ENCODE results near the gene DYDC2. TPM values are rescaled to one million over a fixed set of nuclear protein-coding genes. Genes with fewer than 3 reads are reported as not detected.

DYDC2 gene
- 0.16 to 0.24 TPM (median 0.20 TPM) in 3 replicates for total RNA-seq

DNA sequence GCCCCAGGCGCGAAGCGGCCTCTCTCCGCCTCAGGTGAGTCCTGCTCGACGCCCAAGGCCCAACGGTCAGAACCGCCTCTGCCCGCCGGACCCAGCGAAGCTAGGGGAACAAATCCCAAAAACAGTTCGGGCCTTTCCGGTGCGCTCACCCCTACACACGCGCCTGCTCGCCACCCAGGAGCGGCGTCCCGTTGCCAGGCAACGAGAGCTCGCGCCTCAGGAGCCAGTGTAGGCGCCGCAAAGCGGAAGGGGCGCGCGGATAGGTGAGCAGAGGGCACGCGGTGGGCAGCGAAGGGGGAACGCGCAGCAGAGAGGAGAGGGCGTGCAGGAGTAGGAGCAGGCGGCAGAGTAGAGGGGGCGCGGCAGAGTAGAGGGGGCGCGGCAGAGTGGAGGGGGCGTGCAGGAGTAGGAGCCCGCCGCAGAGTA is at the start of gene DYDC2, which contains the start of gene DYDC1:
DYDC2 (plus strand) TSS at position 219 of the 426 bp plus-strand sequence. CDS start 5,663 bp downstream, outside the sequence.
DYDC1 (minus strand) TSS at position 193 of the 426 bp plus-strand sequence. CDS start 4,154 bp downstream, outside the sequence.
- H3K4me1 Mint-ChIP-seq = peaks cover 8% of the 10 kb centered on the region
- peaks cover 38% of the 10 kb centered on the region for H3K27me3 Mint-ChIP-seq (ENCODE audit: low read depth)
- DNase-seq (ENCODE audit: low spot score in 2 of 2, unreplicated experiment in 2 of 2) = peak; percentile 40 to 69
- peak within 1 kb of the TSS; percentile 64 for H3K27ac Mint-ChIP-seq
- TF ChIP-seq CTCF (IDR thresholded peaks at IDR 0.05; ENCODE audit: unreplicated experiment) = no peak
- no peaks in the 10 kb centered on the region for H3K36me3 Mint-ChIP-seq
- H3K4me3 Mint-ChIP-seq = peak within 1 kb of the TSS; percentile 85
- H3K9me3 Mint-ChIP-seq = no peaks in the 10 kb centered on the region

DNA sequence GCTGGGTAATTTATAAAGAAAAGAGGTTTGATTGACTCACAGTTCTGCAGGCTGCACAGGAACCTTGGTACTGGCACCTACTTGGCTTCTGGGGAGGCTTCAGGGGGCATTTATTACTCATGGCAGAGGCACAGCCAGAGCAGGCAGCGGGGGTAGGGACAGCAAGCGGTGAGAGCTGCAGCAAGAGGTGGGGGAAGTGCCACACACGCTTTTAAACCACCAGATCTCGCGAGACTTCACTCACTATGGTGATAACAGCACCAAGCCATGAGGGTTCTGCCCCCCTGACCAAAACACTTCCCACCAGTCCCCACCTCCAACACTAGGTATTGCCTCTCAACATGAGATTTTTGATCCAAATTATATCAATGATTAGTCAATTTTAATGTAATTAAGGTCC is 43.1 kb upstream of the DYDC2 start:
- H3K4me1 Mint-ChIP-seq = no peaks in the 10 kb centered on the region
- H3K27ac Mint-ChIP-seq = no peak overlapping the region
- no peaks in the 10 kb centered on the region for H3K36me3 Mint-ChIP-seq
- DNase-seq (ENCODE audit: low spot score in 2 of 2, unreplicated experiment in 2 of 2) = no peak
- H3K27me3 Mint-ChIP-seq (ENCODE audit: low read depth) = no peaks in the 10 kb centered on the region
- no peak overlapping the region for H3K4me3 Mint-ChIP-seq
- TF ChIP-seq CTCF (IDR thresholded peaks at IDR 0.05; ENCODE audit: unreplicated experiment) = no peak
- peaks cover 17% of the 10 kb centered on the region for H3K9me3 Mint-ChIP-seq

DNA sequence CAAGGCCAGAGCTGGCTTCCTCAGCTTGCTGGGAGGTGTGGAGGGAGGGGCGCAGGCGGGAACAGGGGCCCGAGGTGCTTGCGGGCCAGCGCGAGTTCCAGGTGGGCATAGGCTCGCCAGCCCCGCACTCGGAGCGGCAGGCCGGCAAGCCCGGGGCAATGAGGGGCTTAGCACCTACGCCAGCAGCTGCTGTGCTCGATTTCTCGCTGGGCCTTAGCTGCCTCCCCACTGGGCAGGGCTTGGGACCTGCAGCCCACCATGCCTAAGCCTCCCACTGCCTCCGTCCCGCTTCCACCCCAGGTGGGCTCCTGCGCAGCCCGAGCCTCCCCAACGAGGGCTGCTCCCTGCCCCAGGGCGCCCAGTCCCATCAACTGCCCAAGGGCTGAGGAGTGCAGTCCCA is 41.2 kb upstream of the DYDC2 start:
- no peak for TF ChIP-seq CTCF (IDR thresholded peaks at IDR 0.05; ENCODE audit: unreplicated experiment)
- H3K9me3 Mint-ChIP-seq = peaks cover 17% of the 10 kb centered on the region
- no peak overlapping the region for H3K4me3 Mint-ChIP-seq
- no peak overlapping the region for H3K27ac Mint-ChIP-seq
- no peak for DNase-seq (ENCODE audit: low spot score in 2 of 2, unreplicated experiment in 2 of 2)
- H3K4me1 Mint-ChIP-seq = no peaks in the 10 kb centered on the region
- H3K27me3 Mint-ChIP-seq (ENCODE audit: low read depth) = peaks cover 2% of the 10 kb centered on the region
- H3K36me3 Mint-ChIP-seq = no peaks in the 10 kb centered on the region

DNA sequence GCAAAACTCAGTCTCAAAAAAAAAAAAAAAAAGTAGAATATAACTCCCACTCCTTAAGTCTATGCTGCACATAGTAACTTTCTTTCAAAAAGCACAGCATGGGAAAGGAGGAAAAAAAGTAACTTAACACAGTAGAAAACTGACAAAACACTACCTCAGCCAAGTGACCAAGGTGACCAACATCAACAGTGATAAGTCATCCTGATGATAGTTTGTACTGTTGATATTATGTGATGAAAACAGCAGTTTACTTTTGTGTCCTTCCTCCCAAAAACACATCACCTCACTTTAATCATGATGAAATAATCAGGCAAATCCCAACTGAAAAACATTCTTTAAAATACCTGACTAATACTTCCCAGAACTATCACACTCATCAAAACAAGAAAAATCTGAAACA is 37.8 kb upstream of the DYDC2 start:
- DNase-seq (ENCODE audit: low spot score in 2 of 2, unreplicated experiment in 2 of 2) = no peak
- TF ChIP-seq CTCF (IDR thresholded peaks at IDR 0.05; ENCODE audit: unreplicated experiment) = no peak
- Mint-ChIP-seq H3K36me3 (no peaks in the 10 kb centered on the region), H3K9me3 (peaks cover 6% of the 10 kb centered on the region), H3K27me3 (ENCODE audit: low read depth) (peaks cover 2% of the 10 kb centered on the region), H3K4me3 (no peak overlapping the region), H3K27ac (no peak overlapping the region), H3K4me1 (no peaks in the 10 kb centered on the region)

DNA sequence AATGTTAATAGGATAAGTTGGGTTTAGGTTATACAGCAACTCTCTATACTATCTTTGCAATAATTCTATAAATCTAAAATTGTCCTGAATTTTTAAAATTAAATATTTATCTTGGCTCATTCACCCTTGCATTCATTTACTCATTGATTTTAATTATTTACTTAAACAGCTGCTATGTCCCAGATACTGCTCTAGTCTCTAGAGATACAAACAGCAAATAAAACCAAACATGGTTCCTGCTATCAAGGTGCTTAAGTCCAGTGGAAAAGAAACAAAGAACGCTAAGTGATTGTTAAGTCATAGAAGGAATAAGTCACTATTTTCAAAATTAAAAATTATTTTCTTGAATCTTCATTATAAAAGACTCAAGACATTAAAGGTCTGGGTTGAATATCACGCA is 37.3 kb upstream of the DYDC2 start:
- H3K4me3 Mint-ChIP-seq = no peak overlapping the region
- no peak for DNase-seq (ENCODE audit: low spot score in 2 of 2, unreplicated experiment in 2 of 2)
- H3K36me3 Mint-ChIP-seq = no peaks in the 10 kb centered on the region
- H3K9me3 Mint-ChIP-seq = peaks cover 6% of the 10 kb centered on the region
- no peak overlapping the region for H3K27ac Mint-ChIP-seq
- H3K4me1 Mint-ChIP-seq = no peaks in the 10 kb centered on the region
- no peak for TF ChIP-seq CTCF (IDR thresholded peaks at IDR 0.05; ENCODE audit: unreplicated experiment)
- peaks cover 2% of the 10 kb centered on the region for H3K27me3 Mint-ChIP-seq (ENCODE audit: low read depth)

All from mesothelial cell of epicardium (in vitro differentiated cells).